WTC11 (cell line): Measurements from ENCODE around the gene PSMD4. TPM values are rescaled to one million over a fixed set of nuclear protein-coding genes. Genes with fewer than 3 reads are reported as not detected.

Experiments used
- ATAC-seq: fragments of 200-7000 bp; cut with Tn5 transposase; 2 replicates; pipeline ENCODE4 v1.10.0; 2021; ENCODE audit warnings: mild to moderate bottlenecking, moderate library complexity
- CTCF ChIA-PET: fragments of 300-600 bp; sonication (Branson Sonifier 250); formaldehyde crosslinking; loops from one replicate; lab custom pipeline; 2021; ENCODE audit warnings: antibody characterized with exemption; lab: Charles Lee
- POLR2A ChIA-PET: fragments of 350-600 bp; sonication (Branson Sonifier 250); formaldehyde crosslinking; loops from one replicate; lab custom pipeline; 2021; ENCODE audit warnings: antibody characterized with exemption; lab: Charles Lee
- DNase-seq: peaks from one replicate; pipeline ENCODE4 v3.0.0; 2021; ENCODE audit warnings: low spot score
- H3K27ac Mint-ChIP-seq: 2 replicates; pipeline ENCODE4 v1.8.0; 2021; ENCODE audit warnings: mixed read lengths
- H3K27me3 Mint-ChIP-seq: 2 replicates; pipeline ENCODE4 v1.8.0; 2021; ENCODE audit warnings: low read depth, mild to moderate bottlenecking, moderate library complexity, mixed read lengths
- H3K36me3 Mint-ChIP-seq: 2 replicates; pipeline ENCODE4 v1.8.0; 2021; ENCODE audit warnings: mixed read lengths
- H3K4me1 Mint-ChIP-seq: 2 replicates; pipeline ENCODE4 v1.8.0; 2022; ENCODE audit warnings: mixed read lengths
- H3K4me3 Mint-ChIP-seq: 2 replicates; pipeline ENCODE4 v1.8.0; 2021; ENCODE audit warnings: mild to moderate bottlenecking, moderate library complexity, mixed read lengths
- H3K9me3 Mint-ChIP-seq: 2 replicates; pipeline ENCODE4 v1.8.0; 2021; ENCODE audit warnings: mixed read lengths
- AFF4 ChIP-seq: sonication (generic); formaldehyde crosslinking; IDR thresholded peaks from 2 replicates; pipeline ENCODE4 v1.8.1; 2023; ENCODE audit warnings: mild to moderate bottlenecking, missing genetic modification reagents, borderline replicate concordance
- AR ChIP-seq: fragments of 250-450 bp; sonication (Bioruptor Pico); IDR thresholded peaks from 2 replicates; pipeline ENCODE4 v1.9.0; 2021; ENCODE audit warnings: mild to moderate bottlenecking
- EMX1 ChIP-seq: fragments of 250-450 bp; sonication (Bioruptor Pico); IDR thresholded peaks from 2 replicates; pipeline ENCODE4 v1.8.0; 2021; ENCODE audit warnings: mild to moderate bottlenecking
- FOXJ3 ChIP-seq: sonication (generic); formaldehyde crosslinking; IDR thresholded peaks from 2 replicates; pipeline ENCODE4 v1.9.0; 2021; ENCODE audit warnings: missing genetic modification reagents, mild to moderate bottlenecking, borderline replicate concordance
- FOXP1 ChIP-seq: sonication (generic); formaldehyde crosslinking; IDR thresholded peaks from 2 replicates; pipeline ENCODE4 v1.8.0; 2022; ENCODE audit warnings: missing genetic modification reagents, mild to moderate bottlenecking, moderate library complexity, borderline replicate concordance
- FOXP4 ChIP-seq: sonication (generic); formaldehyde crosslinking; IDR thresholded peaks from 2 replicates; pipeline ENCODE4 v1.8.0; 2022; ENCODE audit warnings: mild to moderate bottlenecking, missing genetic modification reagents
- GRHL2 ChIP-seq: fragments of 250-450 bp; sonication (Bioruptor Pico); IDR thresholded peaks from 2 replicates; pipeline ENCODE4 v1.8.0; 2022; ENCODE audit warnings: mild to moderate bottlenecking, moderate library complexity; ENCODE audit not compliant: insufficient replicate concordance, severe bottlenecking
- GTF2I ChIP-seq: fragments of 250-450 bp; sonication (Bioruptor Pico); conservative IDR thresholded peaks from 2 replicates; pipeline ENCODE4 v1.4.0; 2021; ENCODE audit warnings: mild to moderate bottlenecking
- JAZF1 ChIP-seq: fragments of 250-450 bp; sonication (Bioruptor Pico); IDR thresholded peaks from 2 replicates; pipeline ENCODE4 v1.9.0; 2021; ENCODE audit warnings: moderate library complexity, mild to moderate bottlenecking, inconsistent platforms
- JUN ChIP-seq: sonication (generic); formaldehyde crosslinking; IDR thresholded peaks from 2 replicates; pipeline ENCODE4 v1.8.0; 2023; ENCODE audit warnings: mild to moderate bottlenecking, missing genetic modification reagents
- MAX ChIP-seq: sonication (generic); formaldehyde crosslinking; IDR thresholded peaks from 2 replicates; pipeline ENCODE4 v1.8.0; 2022; ENCODE audit warnings: mild to moderate bottlenecking, missing genetic modification reagents
- MYBL2 ChIP-seq: sonication (generic); formaldehyde crosslinking; IDR thresholded peaks from 2 replicates; pipeline ENCODE4 v1.8.1; 2023; ENCODE audit warnings: mild to moderate bottlenecking, moderate library complexity, missing genetic modification reagents
- NFE2L1 ChIP-seq: sonication (generic); formaldehyde crosslinking; IDR thresholded peaks from 2 replicates; pipeline ENCODE4 v1.8.1; 2023; ENCODE audit warnings: missing genetic modification reagents
- NR1H2 ChIP-seq: sonication (generic); formaldehyde crosslinking; IDR thresholded peaks from 2 replicates; pipeline ENCODE4 v1.9.0; 2021; ENCODE audit warnings: mild to moderate bottlenecking, moderate library complexity, missing genetic modification reagents
- NR3C1 ChIP-seq: sonication (generic); formaldehyde crosslinking; conservative IDR thresholded peaks from 2 replicates; pipeline ENCODE4 v1.8.1; 2023; ENCODE audit warnings: low read depth, mild to moderate bottlenecking, missing genetic modification reagents
- OVOL2 ChIP-seq: fragments of 250-450 bp; sonication (Bioruptor Pico); IDR thresholded peaks from 2 replicates; pipeline ENCODE4 v1.9.0; 2021; ENCODE audit warnings: mild to moderate bottlenecking, borderline replicate concordance
- SOX15 ChIP-seq: fragments of 250-450 bp; sonication (Bioruptor Pico); IDR thresholded peaks from 2 replicates; pipeline ENCODE4 v1.9.0; 2021; ENCODE audit warnings: mild to moderate bottlenecking
- TEAD1 ChIP-seq: sonication (generic); formaldehyde crosslinking; IDR thresholded peaks from 2 replicates; pipeline ENCODE4 v1.8.0; 2022; ENCODE audit warnings: mild to moderate bottlenecking, missing genetic modification reagents
- TP53 ChIP-seq: sonication (generic); formaldehyde crosslinking; IDR thresholded peaks from 2 replicates; pipeline ENCODE4 v1.8.1; 2023; ENCODE audit warnings: mild to moderate bottlenecking, missing genetic modification reagents
- ZMAT4 ChIP-seq: fragments of 250-450 bp; sonication (Bioruptor Pico); IDR thresholded peaks from 2 replicates; pipeline ENCODE4 v1.9.0; 2021; ENCODE audit warnings: mild to moderate bottlenecking
- total RNA-seq: library from RNA; stranded (reverse); gene quantifications from 3 replicates; pipeline ENCODE4 v1.2.3, GENCODE V29; 2021

Gene PSMD4
- total RNA-seq, 1 experiment from 2014 or later, result 202 TPM

GRCh38 chr1:151284013-151284577, 29.6 kb downstream of the PSMD4 start (continued):
- TF ChIP-seq MAX (CRISPR knock-in tag) (no peak), NFE2L1 (CRISPR knock-in tag) (no peak), SOX15 (CRISPR knock-in tag) (no peak), TP53 (CRISPR knock-in tag) (no peak), ZMAT4 (no peak)
- TF ChIP-seq, all 79 proteins: peak for 0

- Mint-ChIP-seq H3K27me3 (no peaks in the 10 kb centered on the region), H3K9me3 (no peaks in the 10 kb centered on the region), H3K27ac (no peak overlapping the region)
- POLR2A ChIA-PET, result no interaction called here
- no peak for DNase-seq
- no peak for TF ChIP-seq FOXJ3 (CRISPR knock-in tag)
- no peak for TF ChIP-seq FOXP1 (CRISPR knock-in tag)
- TF ChIP-seq NR3C1 (CRISPR knock-in tag), result no peak
- TF ChIP-seq TEAD1, result no peak
- no peak for TF ChIP-seq FOXP4
- TF ChIP-seq MYBL2 (CRISPR knock-in tag), result no peak
- no peak for TF ChIP-seq EMX1 (CRISPR knock-in tag)
- no peak for TF ChIP-seq GRHL2 (CRISPR knock-in tag)
- TF ChIP-seq AR (CRISPR knock-in tag), result no peak
- TF ChIP-seq NR1H2 (CRISPR knock-in tag), result no peak
- TF ChIP-seq JAZF1 (CRISPR knock-in tag), result no peak
- TF ChIP-seq AFF4 (CRISPR knock-in tag), result no peak
- TF ChIP-seq GTF2I (CRISPR knock-in tag), result no peak
- no peak for TF ChIP-seq JUN (CRISPR knock-in tag)
- TF ChIP-seq OVOL2 (CRISPR knock-in tag), result no peak
- TF ChIP-seq, all 79 proteins: peak for 0
- H3K4me3 Mint-ChIP-seq, result no peak overlapping the region
- H3K36me3 Mint-ChIP-seq, result peaks cover 48% of the 10 kb centered on the region
- no peak for ATAC-seq
- H3K4me1 Mint-ChIP-seq, result peaks cover 17% of the 10 kb centered on the region
- CTCF ChIA-PET, result interaction anchor here (1.1 kb wide), 1 partner anchor 14 kb away, joined by 4 read pairs; no protein-coding TSS in a partner anchor
Measured at GRCh38 chr1:151286619-151287340, 32.2 kb downstream of the PSMD4 start.
